K562 (cell line): ENCODE data around the gene CASD1. TPM values are rescaled to one million over a fixed set of nuclear protein-coding genes. Genes with fewer than 3 reads are reported as not detected.

ENCODE experiments used
- ADNP ChIP-seq: fragments of 200-800 bp; sonication (Bioruptor generic); IDR thresholded peaks from 2 replicates; pipeline ENCODE4 v1.6.1; 2016; ENCODE audit warnings: missing genetic modification characterization, missing compliant biosample characterization
- CREB3 ChIP-seq: fragments of 450-650 bp; conservative IDR thresholded peaks from 2 replicates; pipeline ENCODE4 v1.6.1; 2016; ENCODE audit warnings: missing genetic modification characterization, low read depth, mild to moderate bottlenecking, missing compliant biosample characterization, moderate library complexity
- EP400 ChIP-seq: fragments of 450-650 bp; IDR thresholded peaks from 2 replicates; pipeline ENCODE4 v1.6.1; 2017; ENCODE audit warnings: antibody characterized with exemption, mild to moderate bottlenecking, moderate library complexity
- KAT7 ChIP-seq: sonication (generic); formaldehyde crosslinking; IDR thresholded peaks from 2 replicates; pipeline ENCODE4 v1.8.0; 2022; ENCODE audit warnings: missing genetic modification reagents, mild to moderate bottlenecking, borderline replicate concordance
- KLF16 ChIP-seq: IDR thresholded peaks from 2 replicates; pipeline ENCODE4 v1.6.1; 2016; ENCODE audit warnings: antibody characterized with exemption
- NFE2L1 ChIP-seq: fragments of 450-650 bp; IDR thresholded peaks from 2 replicates; pipeline ENCODE4 v1.6.1; 2016; ENCODE audit warnings: missing genetic modification characterization, low read depth, mild to moderate bottlenecking, missing compliant biosample characterization, moderate library complexity, borderline replicate concordance
- NUFIP1 ChIP-seq: fragments of 450-650 bp; IDR thresholded peaks from 2 replicates; pipeline ENCODE4 v1.6.1; 2018; ENCODE audit not compliant: partially characterized antibody
- POLR2AphosphoS5 ChIP-seq: IDR thresholded peaks from 2 replicates; pipeline ENCODE4 v1.6.1; 2011; ENCODE audit warnings: mild to moderate bottlenecking, low read depth, low read length, moderate library complexity; ENCODE audit not compliant: control insufficient read depth, insufficient read depth
- RNF2 ChIP-seq: sonication (generic); IDR thresholded peaks from 2 replicates; pipeline ENCODE4 v1.6.1; 2016
- SMARCE1 ChIP-seq: fragments of 450-650 bp; IDR thresholded peaks from 2 replicates; pipeline ENCODE4 v1.7.1; 2016; ENCODE audit warnings: mild to moderate bottlenecking
- TAF9B ChIP-seq: fragments of 450-650 bp; IDR thresholded peaks from 2 replicates; pipeline ENCODE4 v1.6.1; 2018; ENCODE audit warnings: mild to moderate bottlenecking; ENCODE audit not compliant: partially characterized antibody
- TCF7 ChIP-seq: sonication (generic); IDR thresholded peaks from 2 replicates; pipeline ENCODE4 v1.6.1; 2016; ENCODE audit warnings: antibody characterized with exemption, borderline replicate concordance
- USF2 ChIP-seq: sonication (generic); formaldehyde crosslinking; IDR thresholded peaks from 2 replicates; pipeline ENCODE4 v1.5.0; 2020; ENCODE audit warnings: missing genetic modification reagents
- polyA plus RNA-seq, 8 experiments: library from polyadenylated mRNA; depleted of rRNA in 4 of 8; stranded (reverse) in 5 of 8; unstranded in 3 of 8; fragments of >200 nt; fragmentation: Nextera tagmentation in 2 of 8; fragmentation: Illumina TruSeq in 1 of 8; extraction: Ambion mirVana in 2 of 8; extraction: Trizol in 1 of 8; gene quantifications; 2 replicates each; pipeline versions ENCODE4 v1.2.1 to v1.2.3, GENCODE V29; 2011 to 2014; ENCODE audit warnings: inconsistent platforms in 1 of 8, missing spikeins in 1 of 8
- total RNA-seq, 7 experiments: library from RNA; depleted of rRNA in 6 of 7; stranded (reverse); fragments of >200 nt in 6 of 7; fragmentation: Illumina TruSeq in 2 of 7; extraction: Trizol in 2 of 7; gene quantifications; 2 replicates each; pipeline versions ENCODE4 v1.2.1 to v1.2.3, GENCODE V29; 2011 to 2021; ENCODE audit warnings: low replicate concordance in 1 of 7
- TF ChIP-seq, protein P1 (sequence below): conservative IDR thresholded peaks from 2 replicates; pipeline ENCODE4 v1.6.1; 2011; ENCODE audit warnings: low read depth, mild to moderate bottlenecking, low read length; ENCODE audit not compliant: control insufficient read depth

Gene CASD1
- total and polyA plus RNA-seq, 9 of the 15 experiments (the other 6 are each of a cell fraction or from before 2014, with no cell fraction given), result 1.2 to 8.2 (median 4.8) TPM

DNA sequence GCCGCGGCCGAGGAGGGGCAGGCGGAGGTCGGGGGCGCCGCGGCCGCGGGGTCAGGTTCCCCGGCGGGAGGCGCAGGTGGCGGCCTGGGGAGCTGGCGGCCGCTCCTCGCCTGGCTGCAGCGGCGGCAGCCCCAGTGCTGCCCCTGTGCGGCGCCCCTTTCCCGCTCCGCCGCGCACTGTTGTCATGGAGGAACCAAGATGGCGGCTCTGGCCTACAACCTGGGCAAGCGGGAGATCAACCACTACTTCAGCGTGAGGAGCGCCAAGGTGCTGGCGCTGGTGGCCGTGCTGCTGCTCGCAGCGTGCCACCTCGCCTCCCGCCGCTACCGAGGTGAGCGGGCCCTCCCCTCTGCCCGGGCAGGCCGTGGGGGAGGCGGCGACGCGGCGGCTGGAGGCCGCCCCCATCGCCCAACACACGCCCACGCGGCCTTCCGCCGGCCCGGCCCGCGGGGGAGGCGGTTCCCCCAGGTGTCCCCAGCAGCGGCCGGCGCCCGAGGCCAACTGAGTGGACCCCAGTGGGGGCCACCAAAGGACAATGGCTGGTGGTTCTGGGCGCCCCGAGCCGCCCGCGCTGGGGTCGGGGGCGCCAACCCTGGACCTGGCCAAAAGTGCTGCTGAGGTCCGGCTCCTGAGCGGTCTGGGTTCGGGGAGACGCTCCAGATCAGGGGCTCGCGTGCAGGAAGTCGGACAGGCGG lies 425 bp downstream of the CASD1 start (continued):
- 0 out of 2 replicates have a peak, but pooled peaks have one; percentile 41 for TF ChIP-seq TCF7
- TF ChIP-seq ADNP, result no peak
- TF ChIP-seq RNF2, result peak; percentile 42; the same call in 1 of the 2 replicates
- TF ChIP-seq SMARCE1, result no peak
- TF ChIP-seq NUFIP1, result no peak
- no peak for TF ChIP-seq NFE2L1 (tag)
- no peak for TF ChIP-seq KAT7 (CRISPR knock-in tag)
- TF ChIP-seq KLF16, result peak; percentile 27; the same call in 1 of the 2 replicates
- TF ChIP-seq, protein P1, sequence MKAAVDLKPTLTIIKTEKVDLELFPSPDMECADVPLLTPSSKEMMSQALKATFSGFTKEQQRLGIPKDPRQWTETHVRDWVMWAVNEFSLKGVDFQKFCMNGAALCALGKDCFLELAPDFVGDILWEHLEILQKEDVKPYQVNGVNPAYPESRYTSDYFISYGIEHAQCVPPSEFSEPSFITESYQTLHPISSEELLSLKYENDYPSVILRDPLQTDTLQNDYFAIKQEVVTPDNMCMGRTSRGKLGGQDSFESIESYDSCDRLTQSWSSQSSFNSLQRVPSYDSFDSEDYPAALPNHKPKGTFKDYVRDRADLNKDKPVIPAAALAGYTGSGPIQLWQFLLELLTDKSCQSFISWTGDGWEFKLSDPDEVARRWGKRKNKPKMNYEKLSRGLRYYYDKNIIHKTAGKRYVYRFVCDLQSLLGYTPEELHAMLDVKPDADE, result peak; percentile 54; the same call in 1 of the 2 replicates
- TF ChIP-seq CREB3 (tag), result no peak
- TF ChIP-seq USF2 (CRISPR knock-in tag), result no peak
- peak; percentile 67; the same call in 1 of the 2 replicates for TF ChIP-seq EP400
- TF ChIP-seq POLR2AphosphoS5, result peak; percentile 53; the same call in 1 of the 2 replicates
- TF ChIP-seq TAF9B, result peak; percentile 69
